RCC 7860 (cell line): ENCODE data around the gene PLSCR1.
"Not testable (repeated sequence)": the region's sequence is repeated elsewhere in the genome, so short reads cannot be mapped to it uniquely, and the experiment has no call there.

Experiments used
- DNase-seq: peaks from one replicate; pipeline ENCODE4 v3.0.0-alpha.2; 2015; ENCODE audit warnings: low spot score
- FAIRE-seq: peaks from 2 replicates; lab custom pipeline; 2012; peaks lifted over from hg19 to GRCh38; lab: Jason Lieb, UNC

Gene PLSCR1

DNA sequence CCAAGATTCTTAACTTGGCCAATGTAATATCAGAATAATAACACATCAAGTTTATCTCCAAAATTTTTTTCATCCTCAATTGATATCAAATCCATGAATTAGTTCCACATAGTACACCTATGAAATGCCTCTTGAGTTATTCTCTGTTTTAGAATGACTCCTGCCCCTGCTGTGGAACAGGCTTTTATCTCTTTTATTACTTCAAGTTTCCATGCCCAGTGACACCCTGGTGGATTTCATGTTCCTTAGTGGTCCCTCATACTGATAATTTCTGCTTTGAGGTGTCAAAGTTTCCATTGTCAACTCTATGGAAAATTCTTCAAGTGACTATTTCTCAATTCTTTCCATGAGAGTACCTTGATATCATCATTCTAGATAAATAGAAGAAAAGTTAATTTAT is 24.6 kb downstream of the PLSCR1 start:
- FAIRE-seq: no peak
- DNase-seq: no peak

DNA sequence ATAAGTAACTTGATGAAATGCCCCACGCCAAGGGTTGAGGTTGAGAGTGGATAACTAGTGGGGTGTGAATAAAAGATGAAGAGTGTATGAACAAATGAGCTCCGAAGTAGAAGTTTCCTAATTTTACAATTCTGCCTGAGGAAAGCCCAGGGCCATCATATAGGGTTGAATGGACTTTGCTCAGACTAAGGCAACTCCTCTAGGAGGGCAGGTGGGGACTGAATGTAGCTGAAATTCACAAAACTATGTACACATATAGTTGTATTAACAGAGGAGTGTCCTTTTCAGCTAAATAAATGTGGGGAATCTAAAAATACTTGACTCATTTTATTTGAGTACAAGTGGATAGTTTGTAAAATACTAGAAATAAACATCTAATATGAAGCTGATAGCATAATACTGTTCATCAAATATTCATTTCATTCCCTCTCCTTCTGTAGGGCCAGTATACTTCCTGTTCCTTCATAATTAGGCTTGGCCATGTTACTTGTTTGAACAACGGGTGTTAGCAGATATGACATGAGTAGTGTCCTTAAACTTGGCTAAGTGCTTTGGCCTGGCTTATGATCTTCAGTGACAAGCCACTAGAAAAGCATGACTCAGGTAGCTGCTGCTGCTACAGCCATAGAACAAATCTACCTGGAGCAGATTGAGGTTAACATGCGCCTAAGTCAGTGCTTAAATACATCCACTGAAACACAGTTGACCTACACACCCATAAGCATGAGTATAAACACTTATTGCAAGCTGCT is 26.5 kb downstream of the PLSCR1 start:
- no peak for DNase-seq
- FAIRE-seq: no peak

DNA sequence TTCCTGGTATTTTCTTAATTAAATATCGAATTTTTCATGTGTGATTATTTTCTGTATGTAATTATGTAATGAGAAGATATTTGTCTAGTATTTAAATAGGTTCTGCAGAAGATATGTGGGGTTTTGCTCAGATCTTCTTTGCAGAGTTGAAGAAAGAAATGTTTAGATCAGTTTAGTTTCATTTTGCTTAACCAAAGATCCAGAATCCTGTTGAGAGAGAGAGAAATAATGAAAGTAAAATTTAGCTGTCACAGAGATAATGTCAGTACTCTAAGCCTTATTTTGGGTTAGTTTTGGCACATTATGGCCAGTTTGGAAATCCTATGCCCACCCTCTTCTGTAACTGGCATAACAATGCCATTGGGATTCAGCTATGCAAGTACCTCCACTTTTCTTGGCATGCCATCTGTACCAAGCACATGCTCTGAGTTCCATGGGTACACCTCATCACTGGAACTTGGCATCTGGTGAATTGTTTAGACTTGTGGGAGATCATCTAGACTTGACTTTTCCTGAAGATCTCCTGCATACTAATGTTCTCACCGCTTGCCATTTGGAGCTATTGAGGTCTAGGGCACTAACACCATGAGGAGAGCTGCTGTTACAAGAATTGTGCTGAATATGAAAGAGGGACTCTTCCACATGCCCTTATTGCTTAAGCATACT is 30.9 kb downstream of the PLSCR1 start:
- DNase-seq: no peak
- no peak for FAIRE-seq

DNA sequence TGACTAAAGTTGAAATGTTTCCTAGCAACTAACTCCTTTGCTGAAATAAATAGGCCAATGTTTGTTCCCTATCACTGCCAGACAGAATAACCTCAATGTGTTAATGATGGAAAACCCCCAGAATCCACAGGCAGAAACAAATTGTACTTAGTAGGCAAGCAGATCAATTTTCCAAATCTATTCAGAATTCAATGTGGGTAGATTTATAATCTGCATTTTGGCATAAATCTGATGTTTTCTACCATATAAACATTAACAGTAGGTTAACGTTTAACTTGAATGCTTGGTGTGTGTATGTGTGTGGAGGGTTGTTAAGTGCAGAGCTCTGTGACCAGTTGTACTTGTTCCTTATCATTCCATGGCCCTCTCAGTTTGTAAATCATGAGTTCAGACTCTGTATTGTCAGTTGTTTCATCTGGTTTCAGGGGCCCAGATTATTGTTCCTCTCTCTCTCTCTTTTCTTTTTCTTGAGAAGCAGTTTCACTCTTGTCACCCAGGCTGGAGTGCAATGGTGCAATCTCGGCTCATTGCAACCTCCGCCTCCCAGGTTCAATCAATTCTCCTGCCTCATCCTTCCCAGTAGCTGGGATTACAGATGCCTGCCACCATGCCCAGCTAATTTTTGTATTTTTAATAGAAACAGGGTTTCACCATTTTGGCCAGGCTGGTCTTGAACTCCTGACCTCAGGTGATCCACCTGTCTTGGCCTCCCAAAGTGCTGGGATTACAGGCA is 32.8 kb downstream of the PLSCR1 start:
- DNase-seq (no peak), FAIRE-seq (no peak)

DNA sequence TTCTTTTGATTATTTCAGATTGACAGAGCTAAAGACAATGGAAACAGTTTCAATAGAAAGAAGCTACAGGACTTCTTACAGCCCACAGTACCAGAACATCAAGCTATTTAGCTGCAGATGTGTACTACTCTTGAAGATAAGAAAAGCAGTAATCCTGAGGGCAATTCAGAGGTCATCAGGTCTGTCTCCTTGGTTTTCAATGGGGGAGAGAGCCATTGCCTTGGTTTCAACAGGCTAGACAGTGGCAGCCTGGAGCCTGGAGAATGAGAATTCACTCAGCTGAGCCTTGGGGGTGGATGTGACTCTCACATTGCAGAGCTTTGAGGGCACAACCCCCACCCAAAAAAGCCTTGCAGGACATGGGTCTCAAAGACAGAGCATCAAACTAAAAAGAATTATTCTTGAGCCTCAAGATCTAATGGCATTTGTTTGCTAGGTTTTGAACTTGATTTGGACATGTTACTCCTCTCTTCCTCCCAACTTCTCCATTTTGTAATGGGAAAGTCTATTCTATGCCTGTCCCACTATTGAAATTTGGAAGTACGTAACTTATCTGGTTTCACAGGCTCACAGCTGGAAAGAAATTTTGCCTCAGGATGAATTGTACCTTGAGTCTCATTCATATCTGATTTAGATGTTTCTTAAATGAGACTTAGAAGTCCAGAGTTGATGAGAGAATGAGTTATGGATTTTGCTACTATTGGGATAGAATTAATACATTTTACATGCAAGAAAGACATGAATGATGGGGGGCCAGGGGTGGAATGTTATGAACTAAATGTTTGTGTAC is 36.9 kb downstream of the PLSCR1 start:
- DNase-seq: no peak
- no peak for FAIRE-seq

DNA sequence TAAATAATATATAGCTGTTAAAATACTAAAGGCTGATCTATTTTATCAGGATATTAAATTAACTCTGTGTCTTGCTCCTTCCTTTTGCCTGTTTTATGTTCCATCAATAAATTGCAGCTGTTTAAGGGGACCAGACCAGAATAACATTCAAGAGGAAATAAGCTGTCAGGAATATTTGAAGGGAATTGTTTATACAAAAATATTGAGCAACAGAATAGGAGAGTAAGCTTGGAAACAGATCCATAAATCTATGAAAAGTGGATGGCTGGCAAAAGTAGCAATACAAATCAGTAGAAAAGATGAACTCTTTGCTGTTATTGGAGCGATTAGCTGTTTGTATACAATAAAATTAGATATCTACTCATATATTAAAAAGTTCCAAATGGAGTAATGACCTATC is 38.9 kb downstream of the PLSCR1 start:
- no peak for DNase-seq
- no peak for FAIRE-seq

DNA sequence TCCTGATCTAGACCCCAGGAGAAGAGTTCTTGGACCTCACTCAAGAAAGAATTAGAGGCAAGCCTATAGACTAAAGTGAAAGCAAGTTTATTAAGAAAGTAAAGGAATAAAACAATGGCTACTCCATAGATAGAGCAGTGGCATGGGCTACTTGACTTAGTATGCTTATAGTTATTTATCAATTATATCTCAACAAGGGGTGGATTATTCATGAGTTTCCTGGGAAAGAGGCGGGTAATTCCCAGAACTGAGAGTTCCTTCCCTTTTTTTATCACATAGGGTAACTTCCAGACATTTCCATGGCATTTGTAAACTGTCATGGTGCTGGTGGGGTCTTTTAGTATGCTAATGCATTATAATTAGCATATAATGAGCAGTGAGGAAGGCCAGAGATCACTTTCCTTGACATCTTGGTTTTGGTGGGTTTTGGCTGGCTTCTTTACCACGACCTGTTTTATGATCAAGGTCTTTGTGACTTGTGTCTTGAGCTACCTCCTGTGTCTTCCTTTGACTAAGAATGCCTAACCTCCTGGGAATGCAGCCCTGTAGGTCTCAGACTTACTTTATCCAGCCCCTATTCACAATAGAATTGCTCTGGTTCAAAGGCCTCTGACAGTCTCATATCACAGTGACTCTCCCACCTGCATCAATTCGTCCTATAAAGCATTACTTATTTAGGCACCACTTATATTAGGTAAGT is 39.8 kb downstream of the PLSCR1 start:
- FAIRE-seq (no peak), DNase-seq (no peak)

DNA sequence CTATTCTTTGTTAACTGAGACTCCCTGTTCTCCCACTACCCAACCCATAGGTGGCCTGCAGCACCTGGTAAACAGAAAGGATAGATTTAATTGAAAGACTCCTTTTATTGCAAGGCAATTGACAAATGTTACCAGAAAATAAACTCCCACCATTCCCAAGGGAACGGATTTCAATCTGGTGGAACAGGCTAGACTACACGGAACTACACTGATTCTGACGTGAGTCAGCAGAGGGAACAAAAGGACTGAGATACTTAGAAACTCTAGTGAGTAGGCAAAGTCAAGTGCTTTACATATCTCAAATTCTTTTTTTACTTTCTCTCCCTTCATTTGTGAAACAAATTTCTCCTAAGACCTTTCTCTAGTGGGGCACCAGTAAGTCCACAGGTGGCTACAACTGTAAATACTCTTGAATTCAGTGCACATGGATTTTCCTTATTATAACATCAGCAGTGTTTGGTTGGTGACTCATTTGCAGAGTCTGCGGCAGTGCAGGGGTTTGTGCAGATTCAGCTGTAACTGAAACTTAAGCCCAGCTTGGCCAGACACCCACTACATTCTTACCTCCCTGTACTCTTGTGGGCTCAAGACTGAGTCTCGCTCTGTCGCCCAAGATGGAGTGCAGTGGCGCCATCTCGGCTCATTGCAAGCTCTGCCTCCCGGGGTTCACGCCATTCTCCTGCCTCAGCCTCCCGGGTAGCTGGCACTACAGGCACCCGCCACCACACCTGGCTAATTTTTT is 40.8 kb downstream of the PLSCR1 start:
- peak; percentile 89 for DNase-seq
- peak; percentile 87 for FAIRE-seq

DNA sequence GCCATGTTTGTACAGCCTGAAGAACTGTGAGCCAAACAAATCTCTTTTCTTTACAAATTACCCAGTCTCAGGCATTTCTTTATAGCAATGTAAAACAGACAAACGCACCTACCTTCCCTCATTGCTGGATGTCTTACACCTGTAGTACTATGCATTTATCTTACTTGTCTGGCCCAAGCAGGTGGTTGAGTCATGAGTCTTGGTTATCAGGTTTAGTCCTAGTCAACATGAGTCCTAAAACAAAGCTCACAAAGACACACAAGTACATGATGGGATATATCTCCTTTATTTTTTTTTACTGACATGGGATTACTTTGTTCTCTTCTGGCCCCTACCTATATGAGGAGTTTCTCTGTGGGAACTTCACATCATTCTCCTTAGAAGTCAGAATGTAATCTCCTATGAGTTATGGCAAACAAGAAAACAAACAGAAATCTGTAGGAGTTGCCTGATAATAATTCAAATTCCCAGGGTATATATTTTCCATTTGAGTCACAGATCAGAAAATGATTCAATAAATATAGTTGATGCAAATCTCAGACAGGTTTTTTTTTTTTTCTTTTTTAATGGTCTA is 41.4 kb downstream of the PLSCR1 start:
- FAIRE-seq (no peak), DNase-seq (no peak)

DNA sequence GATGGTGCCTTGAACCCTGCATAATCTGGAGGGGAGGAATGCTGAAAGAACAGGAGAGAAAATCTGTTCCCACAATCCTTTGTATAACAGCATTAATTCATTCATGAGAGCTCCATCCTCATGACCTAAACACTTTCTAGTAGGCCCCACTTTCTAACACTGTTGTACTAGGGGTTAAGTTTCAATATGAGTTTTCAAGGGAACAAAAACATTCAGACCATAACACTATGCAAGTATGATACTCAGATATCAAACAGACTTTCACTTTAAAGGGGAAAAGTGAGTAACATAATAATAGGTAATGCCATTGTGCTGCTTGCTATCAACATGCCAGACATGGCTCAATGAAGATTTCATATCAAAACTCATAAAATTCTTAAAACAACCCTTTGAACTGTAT is 42.7 kb downstream of the PLSCR1 start:
- FAIRE-seq: no peak

DNA sequence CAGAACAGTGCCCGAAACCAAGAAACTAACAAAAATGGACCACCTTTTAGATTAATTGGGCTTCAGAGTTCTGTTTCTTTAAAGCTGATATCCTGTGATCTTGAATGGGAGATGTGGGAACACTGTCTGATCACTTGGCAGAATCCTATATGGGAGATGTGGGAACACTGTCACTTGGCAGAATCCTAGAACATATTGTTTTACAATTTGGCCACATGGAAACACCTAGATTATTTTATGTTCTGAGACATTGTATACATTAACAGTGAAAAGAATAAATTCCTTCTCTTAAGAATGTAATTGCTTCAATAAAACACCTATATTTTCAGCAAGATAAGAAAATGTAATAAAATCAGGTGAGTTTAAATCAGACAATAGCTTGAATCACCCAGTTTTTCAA is 44.7 kb downstream of the PLSCR1 start:
- FAIRE-seq: no peak
- no peak for DNase-seq

More for the DNA sequence above, 42.7 kb downstream of the PLSCR1 start:
- no peak for DNase-seq

DNA sequence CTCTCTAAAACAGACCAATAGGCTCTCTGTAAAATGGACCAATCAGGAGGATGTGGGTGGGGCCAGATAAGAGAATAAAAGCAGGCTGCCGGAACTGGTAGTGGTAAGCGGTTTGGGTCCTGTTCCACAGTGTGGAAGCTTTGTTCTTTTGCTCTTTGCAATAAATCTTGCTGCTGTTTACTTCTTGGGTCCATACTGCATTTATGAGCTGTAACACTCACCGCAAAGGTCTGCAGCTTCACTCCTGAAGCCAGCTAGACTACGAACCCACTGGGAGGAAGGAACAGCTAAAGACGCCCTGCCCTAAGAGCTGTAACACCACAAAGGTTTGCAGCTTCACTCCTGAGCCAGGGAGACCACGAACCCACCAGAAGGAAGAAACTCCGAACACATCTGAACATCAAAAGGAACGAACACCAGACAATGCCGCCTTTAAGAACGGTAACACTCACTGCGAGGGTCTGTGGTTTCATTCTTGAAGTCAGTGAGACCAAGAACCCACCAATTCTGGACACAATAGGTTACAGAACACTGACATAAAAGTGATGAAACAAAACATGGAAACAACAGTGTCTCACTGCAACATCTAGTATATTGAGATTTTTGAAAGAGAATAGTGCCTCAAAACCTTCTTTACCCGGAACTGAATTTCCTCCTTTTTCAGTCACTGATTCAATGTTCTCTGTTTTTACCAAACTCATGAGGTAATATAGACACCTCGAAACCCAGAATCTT is 46.2 kb downstream of the PLSCR1 start:
- FAIRE-seq (no peak), DNase-seq (no peak)

DNA sequence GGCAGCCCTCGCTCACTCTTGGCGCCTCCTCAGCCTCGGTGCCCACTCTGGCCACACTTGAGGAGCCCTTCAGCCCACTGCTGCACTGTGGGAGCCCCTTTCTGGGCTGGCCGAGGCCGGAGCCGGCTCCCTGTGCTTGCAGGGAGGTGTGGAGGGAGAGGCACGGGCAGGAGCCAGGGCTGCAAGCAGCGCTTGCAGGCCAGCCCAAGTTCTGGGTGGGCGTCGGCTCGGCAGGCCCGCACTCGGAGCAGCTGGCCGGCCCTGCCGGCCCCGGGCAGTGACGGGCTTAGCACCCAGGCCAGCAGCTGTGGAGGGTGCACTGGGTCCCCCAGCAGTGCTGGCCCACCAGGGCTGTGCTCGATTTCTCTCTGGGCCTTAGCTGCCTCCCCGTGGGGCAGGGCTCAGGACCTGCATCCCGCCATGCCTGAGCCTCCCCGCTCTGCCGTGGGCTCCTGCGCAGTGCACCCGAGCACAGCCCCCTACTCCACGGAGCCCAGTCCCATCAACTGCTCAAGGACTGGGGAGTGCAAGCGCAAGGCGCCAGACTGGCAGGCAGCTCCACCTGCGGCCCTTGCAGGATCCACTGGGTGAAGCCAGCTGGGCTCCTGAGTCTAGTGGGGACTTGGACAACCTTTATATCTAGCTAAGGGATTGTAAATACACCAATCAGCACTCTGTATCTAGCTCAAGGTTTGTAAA is 47.1 kb downstream of the PLSCR1 start:
- DNase-seq, FAIRE-seq: not testable (repeated sequence)

DNA sequence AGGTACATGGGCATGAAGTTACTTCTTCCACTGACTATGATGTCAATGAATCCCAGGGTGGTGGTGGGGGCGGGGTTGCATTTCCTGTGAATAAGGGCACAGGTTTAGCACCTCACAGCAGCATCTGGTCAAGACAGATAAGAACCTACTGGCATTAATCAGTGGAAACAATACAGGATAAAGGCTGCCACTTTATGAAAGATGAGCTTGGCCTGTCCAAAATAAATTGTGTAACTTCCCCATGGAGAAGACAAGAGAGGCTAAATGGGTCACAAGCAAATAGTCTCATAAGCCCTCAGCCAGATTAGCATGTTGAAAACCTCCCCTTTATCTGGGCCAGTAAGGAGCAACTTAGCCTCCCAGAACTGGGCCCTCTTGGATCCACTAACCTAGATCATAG is 47.7 kb downstream of the PLSCR1 start:
- FAIRE-seq (no peak), DNase-seq (no peak)

DNA sequence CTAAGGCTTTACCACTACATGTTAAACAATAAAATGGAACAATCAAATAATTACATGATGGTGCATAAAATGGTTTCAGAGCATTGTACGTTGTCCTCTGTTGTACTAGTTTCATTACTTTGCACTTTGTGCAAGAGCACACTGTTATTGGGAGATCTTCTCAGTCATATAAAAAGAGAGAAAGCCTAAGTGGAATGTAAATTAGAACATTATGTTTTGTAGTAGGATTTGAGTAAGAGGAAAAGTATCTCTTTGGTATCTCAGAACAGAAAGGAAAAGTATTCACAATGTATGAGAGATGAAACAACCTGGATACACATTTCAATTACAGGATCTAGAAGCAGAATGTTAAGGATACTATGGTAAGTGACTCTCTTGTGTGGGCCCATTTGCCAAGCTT is 48.2 kb downstream of the PLSCR1 start:
- no peak for FAIRE-seq

DNA sequence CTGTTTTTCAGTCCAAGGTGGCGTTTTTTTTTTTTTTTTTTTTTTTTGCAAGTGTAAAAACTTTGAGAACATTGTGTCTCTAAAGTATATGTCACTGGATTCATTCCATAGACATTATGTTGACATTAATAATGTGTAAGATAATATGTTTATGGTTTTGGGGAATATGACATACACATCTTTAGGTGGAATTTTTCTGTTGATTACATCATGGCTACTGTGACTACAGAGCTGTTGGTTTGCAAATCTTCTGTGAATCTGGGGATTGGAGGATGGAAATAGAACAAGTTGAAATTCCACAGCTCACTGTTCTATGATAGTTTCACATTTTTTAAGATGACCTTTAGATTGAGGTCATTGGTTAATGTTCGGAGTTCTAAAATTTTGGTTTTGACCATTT is 50.6 kb downstream of the PLSCR1 start:
- FAIRE-seq (no peak), DNase-seq (no peak)

More for the DNA sequence above, 48.2 kb downstream of the PLSCR1 start:
- no peak for DNase-seq

DNA sequence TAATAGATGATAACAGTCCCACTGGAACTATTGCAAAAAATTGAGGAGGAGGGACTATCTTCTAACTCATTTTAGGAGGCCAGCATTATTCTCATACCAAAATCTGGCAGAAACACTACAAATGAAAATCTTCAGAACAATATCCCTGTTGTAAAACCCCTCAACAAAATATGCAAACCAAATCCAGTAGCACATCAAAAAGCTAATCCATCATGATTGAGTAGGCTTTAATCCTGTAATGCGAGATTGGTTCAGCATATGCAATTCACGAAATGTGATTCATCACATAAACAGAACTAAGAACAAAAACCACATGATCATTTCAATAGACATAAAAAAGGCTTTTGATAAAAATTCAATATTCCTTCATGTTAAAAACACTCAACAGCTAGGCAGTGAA is 51.2 kb downstream of the PLSCR1 start:
- DNase-seq (no peak), FAIRE-seq (no peak)

DNA sequence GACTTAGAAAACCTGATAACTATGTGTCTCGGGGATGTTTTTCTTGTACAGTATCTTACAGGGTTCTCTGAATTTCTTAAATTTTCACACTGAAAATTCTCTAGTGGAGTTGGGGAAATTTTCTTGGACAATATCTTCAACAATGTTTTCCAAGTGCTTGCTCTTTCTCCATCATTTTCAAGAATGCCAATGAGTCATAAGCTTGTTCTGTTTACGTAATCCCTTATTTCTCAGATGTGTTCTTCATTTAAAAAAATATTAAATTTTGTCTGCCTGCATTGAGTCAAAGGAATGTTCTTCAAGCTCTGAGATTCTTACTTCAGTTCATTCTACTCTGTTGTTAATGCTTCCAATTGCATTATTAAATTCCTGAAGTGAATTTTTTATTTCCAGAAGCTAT is 53.1 kb downstream of the PLSCR1 start:
- no peak for DNase-seq

More for the DNA sequence above, 53.1 kb downstream of the PLSCR1 start:
- FAIRE-seq: no peak
